ENCODE data around the gene ABHD12. TPM values are rescaled to one million over a fixed set of nuclear protein-coding genes. Genes with fewer than 3 reads are reported as not detected.

ABHD12 gene
- total RNA-seq, 4 donors from 2014 or later = 10.0 to 47.6 (median 36.3) TPM

GRCh38 chr20:25382704-25383370, 7.8 kb downstream of the ABHD12 start:
- H3K27me3 ChIP-seq = no peaks in the 10 kb centered on the region
- TF ChIP-seq CTCF (IDR thresholded peaks at IDR 0.05) (no peak), POLR2A (IDR thresholded peaks at IDR 0.05) (no peak)
- no peaks in the 10 kb centered on the region for H3K4me1 ChIP-seq
- no peak for DNase-seq
- no peaks in the 10 kb centered on the region for H3K9me3 ChIP-seq
- intact Hi-C loops (cut with DNase I; ENCODE audit: low total_unique reads) = no loop called here
- H3K27ac ChIP-seq = no peak overlapping the region
- H3K4me3 ChIP-seq = no peak overlapping the region
- H3K36me3 ChIP-seq = no peaks in the 10 kb centered on the region

GRCh38 chr20:25380945-25381614, 9.6 kb downstream of the ABHD12 start:
- Histone ChIP-seq H3K27me3 (no peaks in the 10 kb centered on the region), H3K9me3 (no peaks in the 10 kb centered on the region), H3K4me1 (no peaks in the 10 kb centered on the region), H3K36me3 (no peaks in the 10 kb centered on the region), H3K4me3 (no peak overlapping the region), H3K27ac (no peak overlapping the region)
- TF ChIP-seq POLR2A (IDR thresholded peaks at IDR 0.05) = no peak
- TF ChIP-seq CTCF (IDR thresholded peaks at IDR 0.05) = no peak
- intact Hi-C loops (cut with DNase I; ENCODE audit: low total_unique reads) = no loop called here
- no peak for DNase-seq

- no peak overlapping the region for H3K4me3 ChIP-seq
- TF ChIP-seq CTCF (IDR thresholded peaks at IDR 0.05) = no peak
- TF ChIP-seq POLR2A (IDR thresholded peaks at IDR 0.05) = no peak
- no peaks in the 10 kb centered on the region for H3K4me1 ChIP-seq
- intact Hi-C loops (cut with DNase I; ENCODE audit: low total_unique reads) = no loop called here
- no peaks in the 10 kb centered on the region for H3K36me3 ChIP-seq
- no peaks in the 10 kb centered on the region for H3K9me3 ChIP-seq
- no peak for DNase-seq
- H3K27ac ChIP-seq = no peak overlapping the region
- no peaks in the 10 kb centered on the region for H3K27me3 ChIP-seq
Measured at GRCh38 chr20:25378884-25379733, 11.5 kb downstream of the ABHD12 start.

- intact Hi-C loops (cut with DNase I; ENCODE audit: low total_unique reads) = no loop called here
Measured at GRCh38 chr20:25378189-25378883, 12.3 kb downstream of the ABHD12 start.

More at GRCh38 chr20:25378189-25378883, 12.3 kb downstream of the ABHD12 start:
- H3K27me3 ChIP-seq = no peaks in the 10 kb centered on the region
- H3K9me3 ChIP-seq = no peaks in the 10 kb centered on the region
- DNase-seq = no peak
- no peaks in the 10 kb centered on the region for H3K4me1 ChIP-seq
- H3K36me3 ChIP-seq = no peaks in the 10 kb centered on the region
- no peak overlapping the region for H3K4me3 ChIP-seq
- TF ChIP-seq CTCF (IDR thresholded peaks at IDR 0.05) (no peak), POLR2A (IDR thresholded peaks at IDR 0.05) (no peak)
- no peak overlapping the region for H3K27ac ChIP-seq

All from uterus (tissue), 4 donors.